Hippocampal formation (tissue), 2 donors: ENCODE data around the gene FBL.
"Not testable (repeated sequence)": the region's sequence is repeated elsewhere in the genome, so short reads cannot be mapped to it uniquely, and the experiment has no call there.

Experiments used
- DNase-seq, 2 donors: peaks; one replicate each; lab custom pipeline; 2025; lab: John Stamatoyannopoulos, UW

FBL gene

DNA sequence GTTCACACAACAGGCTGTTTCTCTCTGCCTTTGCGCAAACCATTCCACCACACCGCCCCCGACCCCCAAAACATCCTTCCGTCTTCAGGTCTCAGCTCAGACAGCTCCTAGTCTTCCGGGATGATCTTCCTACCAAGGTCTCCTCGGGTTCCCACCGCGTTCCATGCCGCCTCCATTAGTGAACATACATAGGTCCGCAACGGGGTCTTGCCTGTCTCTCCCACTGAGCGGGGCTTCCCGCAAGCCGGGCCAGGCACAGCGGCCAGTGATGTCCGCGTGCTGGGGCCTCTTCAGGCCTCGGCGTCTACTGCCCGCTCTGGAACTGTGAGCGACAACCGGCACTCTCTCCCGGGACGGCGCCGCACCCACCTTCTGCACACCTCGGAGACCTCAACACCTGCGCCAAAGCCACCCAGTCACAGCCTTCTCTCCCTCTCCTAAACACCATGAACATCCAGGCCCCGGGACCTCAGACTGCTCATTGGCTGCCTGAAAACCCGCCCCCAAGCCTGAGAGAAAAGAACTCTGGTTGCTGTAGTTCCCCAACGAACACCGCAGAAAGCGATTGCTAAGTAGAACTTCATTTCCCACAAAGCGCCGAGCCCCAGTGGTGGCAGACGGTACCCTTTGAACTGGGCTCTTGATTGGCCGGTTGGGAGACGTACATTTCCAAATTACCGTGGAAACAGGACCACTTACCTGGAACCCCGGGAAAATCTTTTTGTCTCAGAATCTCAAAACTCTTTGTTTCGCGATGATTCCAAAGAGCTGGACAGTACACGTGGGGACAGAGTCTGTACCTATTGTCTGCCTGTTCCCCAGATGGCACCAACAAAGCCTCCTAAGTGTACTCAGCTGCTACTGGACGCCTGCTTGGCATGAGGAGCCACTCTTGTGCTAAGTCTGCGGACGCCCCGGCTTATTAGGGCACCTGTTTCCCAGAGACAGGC is 21.8 kb downstream of the FBL start:
- peak; percentile 93 to 99 for DNase-seq

DNA sequence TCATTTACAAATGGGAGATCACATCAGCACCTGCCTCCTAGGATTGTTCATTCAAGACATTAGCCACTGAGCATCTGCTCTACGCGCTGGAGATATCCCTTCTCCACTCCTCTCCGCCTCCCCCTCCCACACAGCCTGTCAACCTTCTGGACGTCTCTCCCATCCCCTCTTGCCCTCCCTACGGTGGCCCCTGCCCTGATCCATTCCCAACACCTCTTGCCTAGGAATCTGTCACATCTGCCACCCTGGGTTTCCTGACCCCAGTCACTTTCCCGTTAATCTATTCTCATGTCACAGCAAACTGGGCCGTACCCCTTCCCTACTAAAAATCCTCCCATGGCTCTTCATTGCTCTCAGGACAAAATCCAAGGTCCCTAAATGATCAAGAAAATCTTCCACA is 22.5 kb downstream of the FBL start:
- no peak for DNase-seq

DNA sequence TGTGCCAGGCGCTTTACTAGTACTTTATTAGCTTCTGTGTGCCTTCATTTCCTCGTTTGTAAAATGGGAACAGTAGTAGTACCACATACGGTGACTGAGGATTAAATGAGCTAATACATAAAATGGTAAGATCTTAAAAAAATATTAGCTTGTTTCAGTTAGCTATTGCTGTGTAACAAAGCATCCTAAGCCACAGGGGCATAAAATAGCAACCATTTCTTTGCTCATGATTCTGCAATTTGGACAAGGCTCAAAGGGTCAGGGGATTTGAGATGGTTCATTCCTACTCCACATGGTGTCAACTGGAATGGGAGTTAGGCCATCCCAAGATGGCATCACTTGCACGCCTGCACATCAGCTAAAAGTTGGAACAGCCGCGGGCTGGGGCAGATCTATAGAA is 25.5 kb downstream of the FBL start:
- DNase-seq: no peak

DNA sequence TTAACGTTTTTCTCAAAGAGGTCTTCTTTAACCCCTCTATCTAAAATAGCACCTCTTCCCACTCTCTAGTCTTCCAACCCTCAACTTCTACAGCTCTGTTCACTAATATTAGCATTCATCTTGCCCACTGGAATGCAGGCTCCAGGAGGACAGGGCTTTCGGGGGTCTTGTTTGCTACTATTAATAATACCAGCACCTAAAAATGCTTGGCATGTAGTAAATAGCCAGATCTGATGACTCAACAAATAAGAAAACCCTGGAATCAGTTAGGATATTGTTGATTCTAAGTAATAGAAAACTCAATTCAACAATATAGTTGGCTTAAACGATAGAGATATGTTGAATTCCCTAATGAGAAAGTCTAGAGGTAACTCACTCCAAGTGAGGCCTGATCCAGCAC is 26.4 kb downstream of the FBL start:
- no peak for DNase-seq

DNA sequence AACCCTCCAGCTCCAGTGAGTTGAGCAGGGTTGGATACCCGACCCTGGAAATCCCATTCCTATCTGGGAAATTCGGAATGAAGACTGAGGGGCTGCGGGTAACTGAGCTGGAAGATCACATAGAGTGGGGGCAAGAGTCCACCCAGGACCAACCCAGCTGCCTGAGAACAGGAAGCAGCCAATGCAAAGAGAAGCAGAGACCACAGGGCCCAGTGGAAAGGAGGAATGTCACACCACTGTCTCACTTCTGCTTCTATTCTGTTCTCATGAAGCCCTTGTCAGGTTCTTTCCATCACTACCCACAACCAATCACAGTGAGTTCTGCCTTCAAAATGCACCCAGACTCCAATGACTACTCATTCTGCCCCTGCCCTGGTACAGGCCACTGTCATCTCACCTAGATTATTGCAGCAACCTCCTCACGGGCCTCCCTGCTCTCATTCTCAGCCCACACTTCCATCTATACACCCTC is 27.5 kb downstream of the FBL start:
- no peak for DNase-seq

DNA sequence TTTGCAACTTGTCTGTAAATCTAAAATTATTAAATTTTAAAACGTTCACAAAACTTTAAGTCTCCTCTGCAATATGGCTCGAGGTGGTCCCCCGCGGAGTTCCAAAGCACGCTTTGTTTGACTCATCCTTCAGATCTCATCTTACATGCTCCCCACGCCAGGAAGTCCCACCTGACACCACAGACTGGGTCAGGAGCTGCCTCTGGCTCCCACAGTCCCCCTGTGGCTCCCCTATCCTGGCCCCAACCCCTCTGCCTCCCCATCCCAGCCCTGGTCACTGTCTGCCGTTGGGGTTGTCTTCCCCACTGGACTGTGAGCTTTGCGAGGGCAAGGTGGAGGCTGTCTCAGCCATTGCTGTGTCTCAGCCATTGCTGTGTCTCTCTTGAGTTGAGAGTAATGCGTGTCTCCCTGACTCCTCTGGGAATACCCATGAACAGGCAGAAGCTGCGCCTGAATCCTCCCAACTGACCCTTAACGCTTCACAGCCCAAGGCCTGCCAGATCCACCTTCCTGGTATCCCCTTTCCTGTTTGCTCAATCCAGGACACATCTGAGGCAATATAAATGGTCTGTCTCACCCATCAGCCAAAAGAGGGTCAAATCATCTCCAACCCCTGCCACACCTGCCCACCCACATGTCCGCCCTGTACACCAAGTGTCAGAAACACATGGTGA is 28.2 kb downstream of the FBL start:
- no peak for DNase-seq

DNA sequence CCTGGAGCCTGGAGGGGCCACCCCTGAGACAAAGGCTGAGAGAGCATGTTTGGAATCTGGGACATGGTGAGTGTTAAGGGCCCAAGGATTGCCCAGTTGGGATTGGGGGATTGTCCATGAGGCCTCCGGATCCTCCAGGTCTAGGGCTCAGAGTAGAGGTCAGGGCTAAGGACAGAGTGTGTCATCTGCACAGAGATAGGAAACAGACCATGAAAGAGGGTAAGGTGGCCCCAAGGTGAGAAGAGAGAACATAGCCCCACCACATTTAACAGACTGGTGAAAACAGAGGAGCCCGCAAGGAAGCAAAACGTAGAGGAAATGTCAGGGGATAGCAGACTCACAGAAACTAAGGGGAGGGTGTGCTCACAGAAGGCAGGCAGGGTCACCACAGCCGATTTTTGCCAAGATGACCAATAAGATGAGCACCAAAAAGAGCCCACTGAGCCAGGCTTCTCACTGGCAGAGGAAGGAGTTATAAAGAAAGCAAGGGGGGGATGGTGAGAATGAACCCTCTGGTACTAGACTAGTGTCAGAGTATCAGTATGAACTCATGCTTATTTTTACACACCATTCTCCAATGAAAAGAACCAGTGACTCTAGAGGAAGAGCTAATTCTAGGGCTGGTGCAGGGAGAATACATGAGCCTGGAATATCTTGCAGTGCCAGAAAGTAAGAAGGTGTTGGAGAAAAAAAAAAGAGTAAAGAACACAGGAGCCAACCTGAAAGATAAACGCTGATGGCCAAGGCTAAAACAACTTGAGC is 29.7 kb downstream of the FBL start:
- DNase-seq: no peak

DNA sequence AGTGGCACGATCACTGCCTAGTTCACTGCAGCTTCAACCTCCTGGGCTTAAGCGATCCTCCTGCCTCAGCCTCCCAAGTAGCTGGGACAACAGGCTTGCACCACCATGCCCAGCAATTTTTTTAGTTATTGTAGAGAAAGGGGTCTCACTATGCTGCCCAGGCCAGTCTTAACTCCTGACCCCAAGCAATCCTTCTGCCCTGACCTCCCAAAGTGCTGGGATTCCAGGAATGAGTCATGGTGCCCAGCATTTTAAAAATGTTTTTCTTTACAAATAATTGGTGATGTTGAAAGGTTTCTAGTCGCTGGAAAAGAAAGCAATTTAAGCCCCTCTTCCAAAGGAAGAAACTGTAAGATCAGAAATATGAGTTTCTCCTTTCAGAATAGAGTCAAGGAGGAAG is 31.6 kb downstream of the FBL start:
- no peak for DNase-seq

DNA sequence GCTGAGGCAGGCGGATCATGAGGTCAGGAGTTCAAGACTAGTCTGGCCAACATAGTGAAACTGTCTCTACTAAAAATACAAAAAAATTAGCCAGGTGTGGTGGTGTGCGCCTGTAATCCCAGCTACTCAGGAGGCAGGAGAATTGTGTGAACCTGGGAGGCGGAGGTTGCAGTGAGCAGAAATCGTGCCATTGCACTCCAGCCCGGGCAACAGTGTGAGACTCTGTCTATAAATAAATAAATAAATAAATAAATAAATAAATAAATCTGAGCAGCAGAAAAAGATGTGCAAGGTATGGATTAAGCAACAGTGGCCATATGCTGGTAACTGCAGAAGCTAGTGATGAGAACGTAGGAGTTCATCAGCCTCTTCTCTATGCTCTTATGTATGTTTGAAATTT is 32.1 kb downstream of the FBL start:
- not testable (repeated sequence) for DNase-seq

DNA sequence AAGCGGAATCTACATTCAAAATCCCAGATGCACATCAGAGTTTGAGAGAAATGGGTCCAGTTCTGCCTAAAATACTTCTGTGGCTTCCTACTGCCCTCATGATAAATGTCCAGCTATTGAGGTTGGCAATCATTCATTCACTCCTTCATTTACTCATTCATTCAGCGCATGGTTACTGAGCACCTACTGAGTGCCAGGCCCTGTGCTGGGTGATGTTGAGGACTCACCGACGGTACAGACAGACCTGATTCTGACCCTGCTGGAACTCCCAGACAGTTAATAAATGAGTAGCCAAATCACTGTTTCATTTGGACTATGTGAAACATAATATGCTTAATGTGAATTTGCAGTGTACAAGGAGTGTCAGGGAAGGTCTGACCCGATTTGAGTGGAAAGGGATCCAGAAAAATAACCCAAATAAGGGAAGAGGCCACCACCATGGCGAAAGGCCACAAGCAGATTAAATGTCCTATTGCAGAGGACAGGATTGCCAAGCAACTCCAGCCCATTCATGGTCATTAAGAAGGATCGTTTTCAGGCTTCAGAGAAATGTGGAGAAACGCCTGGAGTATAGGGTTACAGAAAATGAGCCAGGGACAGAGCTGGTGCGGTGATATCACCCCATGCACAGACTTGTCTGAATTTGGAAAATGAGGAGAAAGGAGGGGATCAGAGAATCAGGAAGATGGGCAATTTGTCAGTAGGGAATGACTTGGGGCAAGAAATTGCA is 32.8 kb downstream of the FBL start:
- no peak for DNase-seq

DNA sequence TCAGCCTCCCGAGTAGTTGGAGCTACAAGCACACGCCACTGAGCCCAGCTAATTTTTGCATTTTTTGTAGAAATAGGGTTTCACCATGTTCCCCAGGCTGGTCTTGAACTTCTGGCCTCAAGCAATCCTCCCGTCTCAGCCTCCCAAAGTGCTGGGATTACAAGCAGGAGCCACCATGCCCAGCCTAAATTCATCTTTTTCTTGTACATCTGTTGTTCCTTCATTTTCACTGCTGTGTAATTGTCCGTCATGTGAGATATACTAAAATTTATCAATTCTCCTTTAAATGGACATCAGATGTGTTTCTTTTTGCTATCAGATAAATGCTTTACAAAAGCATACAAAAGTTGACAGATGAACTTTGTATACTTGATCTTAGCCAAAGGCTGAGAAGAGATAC is 35.1 kb downstream of the FBL start:
- DNase-seq: no peak

DNA sequence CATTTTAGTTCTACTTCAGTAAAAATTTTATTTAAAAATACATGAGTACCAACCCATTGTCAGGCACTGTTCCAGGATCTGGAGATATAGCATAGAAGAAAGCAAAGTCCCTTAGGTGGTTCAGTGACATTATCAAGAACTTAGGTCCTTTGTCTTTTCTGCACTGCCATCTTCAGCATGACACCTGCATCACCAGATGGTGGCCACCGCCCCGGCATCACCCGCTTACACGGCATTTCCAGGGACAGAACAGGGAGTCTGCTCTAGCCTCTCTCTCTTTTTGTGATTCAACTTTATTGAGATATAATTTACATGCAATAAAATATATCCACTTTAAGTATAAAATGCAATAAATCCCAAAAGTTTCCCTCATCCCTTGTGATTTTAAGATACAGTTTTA is 35.8 kb downstream of the FBL start:
- DNase-seq: no peak

DNA sequence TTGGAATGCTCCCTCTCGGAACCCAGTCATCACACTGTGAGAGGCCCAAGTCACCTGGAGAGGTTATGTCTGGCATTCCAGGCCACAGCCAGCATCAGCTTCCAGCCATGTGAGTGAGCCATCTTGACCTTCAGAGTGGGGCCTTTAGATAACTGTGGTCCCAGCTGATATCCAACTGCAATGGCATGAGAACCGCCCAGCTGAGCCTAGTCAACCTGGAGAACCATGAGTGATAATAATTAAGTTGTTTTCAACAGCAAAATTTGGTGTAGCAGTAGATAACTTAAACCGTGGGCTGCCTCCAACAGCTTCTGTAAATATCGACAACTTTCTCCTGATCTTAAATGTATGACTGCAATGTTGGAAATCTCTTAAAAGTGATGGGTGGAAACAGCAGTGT is 36.8 kb downstream of the FBL start:
- no peak for DNase-seq

DNA sequence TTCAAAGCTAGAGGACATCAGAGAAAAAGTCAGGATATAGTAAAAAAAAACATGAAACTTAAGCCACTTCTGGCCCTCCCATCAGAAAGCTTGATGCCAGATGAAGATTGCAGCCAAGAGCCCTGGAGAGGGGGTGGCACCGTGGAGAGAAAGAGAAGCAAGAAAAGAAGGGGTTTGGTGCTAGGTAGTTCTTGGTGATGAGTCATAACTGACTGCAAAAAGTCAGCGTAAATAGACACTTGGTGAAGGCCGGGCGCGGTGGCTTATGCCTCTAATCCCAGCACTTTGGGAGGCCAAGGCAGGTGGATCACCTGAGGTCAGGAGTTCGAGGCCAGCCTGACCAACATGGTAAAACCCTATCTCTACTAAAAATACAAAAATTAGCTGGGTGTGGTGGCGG is 37.5 kb downstream of the FBL start:
- DNase-seq: not testable (repeated sequence)

DNA sequence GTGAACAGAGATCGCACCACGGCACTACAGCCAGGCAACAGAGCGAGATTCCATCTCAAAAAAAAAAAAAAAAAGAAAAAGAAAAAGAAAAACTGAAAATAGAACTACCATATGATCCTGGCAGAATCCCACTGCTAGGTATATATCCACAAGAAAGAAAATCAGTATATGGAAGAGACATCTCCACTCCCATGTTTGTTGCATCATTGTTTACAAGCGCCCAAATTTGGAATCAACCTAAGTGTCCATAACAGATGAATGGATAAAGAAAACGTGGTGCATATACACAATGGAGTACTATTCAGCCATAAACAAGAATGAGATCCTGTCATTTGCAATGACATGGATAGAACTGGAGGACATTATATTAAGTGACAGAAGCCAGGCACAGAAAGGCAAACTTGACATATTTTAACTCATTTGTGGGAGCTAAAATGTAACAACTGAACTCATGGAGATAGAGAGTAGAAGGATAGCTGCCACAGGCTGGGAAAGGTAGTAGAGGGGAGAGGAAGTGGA is 38.3 kb downstream of the FBL start:
- DNase-seq: no peak

DNA sequence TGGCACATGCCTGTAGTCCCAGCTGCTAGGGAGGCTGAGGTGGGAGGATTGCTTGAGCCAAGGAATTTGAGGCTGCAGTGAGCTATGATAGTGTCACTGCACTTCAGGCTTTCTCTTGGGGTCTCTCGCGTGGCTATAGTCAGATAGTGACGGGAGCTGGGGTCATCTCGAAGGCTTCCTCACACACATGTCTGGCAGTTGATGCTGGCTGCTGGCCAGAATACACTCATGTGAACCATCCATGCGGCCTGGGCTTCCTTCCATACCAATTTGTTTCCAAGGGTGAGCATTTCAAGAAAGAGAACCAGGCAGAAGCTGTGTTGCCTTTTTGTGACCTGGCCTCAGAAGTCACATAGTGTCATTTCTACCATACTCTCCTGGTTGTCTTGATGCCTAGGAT is 41.1 kb downstream of the FBL start:
- DNase-seq: no peak

DNA sequence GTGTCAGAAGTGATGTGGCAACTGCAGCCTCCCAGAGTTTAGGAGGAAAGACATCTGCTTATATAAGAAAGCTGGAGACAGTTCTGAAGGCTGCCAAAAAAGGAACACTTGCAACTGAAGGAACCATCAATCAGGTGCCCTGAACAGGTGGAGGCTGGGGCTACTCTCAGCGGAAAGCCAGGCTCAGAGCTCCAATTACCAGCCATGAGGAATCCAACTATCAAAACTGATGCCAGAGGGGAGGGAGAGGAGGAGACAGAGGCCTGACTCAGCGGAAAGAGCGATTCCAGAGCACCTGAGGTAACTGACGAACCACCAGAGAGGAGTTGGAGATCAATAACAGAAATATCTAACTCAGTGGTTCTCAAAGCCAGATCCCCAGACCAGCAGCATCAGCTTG is 43.2 kb downstream of the FBL start:
- no peak for DNase-seq

DNA sequence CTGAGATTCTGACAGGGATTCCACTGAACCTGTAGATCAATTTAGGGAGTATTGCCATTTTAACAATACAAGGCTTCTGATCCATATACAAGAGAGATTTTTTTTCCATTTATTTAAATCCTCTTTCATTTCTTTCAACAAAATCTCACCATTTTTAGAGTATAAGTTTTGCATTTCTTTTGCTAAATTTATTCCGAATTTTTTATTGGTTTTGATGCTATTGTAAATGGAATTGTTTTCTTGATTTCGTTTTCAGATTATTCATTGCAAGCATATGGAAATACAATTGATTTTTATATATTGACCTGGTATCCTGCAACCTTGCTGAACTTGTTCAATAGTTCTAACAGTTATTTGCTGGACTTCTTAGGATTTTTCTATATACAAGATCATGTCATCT is 49.1 kb downstream of the FBL start:
- DNase-seq: no peak

DNA sequence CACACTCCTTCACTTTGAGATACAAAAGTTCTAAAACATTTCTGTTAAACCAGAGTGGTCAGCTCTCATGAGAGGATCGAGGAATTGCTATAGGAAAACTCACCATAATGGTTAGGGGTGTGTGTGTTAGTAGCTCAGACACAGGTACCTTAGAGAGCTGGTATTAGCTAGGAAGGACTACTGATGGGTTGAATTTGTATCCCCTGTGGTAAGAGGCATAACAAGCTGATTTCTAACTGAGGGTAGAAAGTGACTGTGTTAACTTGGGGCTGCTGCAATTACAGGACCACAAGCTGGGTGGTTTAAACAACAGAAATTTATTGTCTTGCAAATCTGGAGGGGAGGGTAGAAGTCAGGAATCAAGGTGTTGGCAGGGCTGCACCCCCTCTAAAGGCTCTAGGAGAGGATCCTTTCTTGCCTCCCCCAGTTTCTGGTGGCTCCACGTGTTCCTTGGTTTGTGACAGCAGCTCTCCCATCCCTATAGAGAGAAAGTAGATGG is 50.1 kb downstream of the FBL start:
- DNase-seq: no peak

DNA sequence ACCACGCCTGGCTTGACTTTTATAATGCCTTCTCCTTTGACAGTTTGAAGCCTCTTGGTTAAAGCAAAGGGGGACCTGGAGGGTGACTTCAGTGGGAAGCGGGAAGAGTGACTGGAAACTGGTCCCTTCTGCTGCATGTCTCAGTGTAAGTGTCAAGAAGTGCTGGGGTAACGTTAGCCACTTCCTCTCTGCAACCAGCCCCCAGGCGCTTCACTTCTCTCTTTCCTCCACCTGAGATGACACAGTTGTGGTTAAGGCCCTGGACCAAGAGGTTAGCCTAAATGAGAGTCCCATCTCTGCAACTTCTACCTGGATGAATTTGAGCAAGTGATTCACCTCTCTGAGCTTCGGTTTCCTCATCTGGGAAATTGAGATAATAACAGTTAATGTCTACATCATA is 51.2 kb downstream of the FBL start:
- no peak for DNase-seq

DNA sequence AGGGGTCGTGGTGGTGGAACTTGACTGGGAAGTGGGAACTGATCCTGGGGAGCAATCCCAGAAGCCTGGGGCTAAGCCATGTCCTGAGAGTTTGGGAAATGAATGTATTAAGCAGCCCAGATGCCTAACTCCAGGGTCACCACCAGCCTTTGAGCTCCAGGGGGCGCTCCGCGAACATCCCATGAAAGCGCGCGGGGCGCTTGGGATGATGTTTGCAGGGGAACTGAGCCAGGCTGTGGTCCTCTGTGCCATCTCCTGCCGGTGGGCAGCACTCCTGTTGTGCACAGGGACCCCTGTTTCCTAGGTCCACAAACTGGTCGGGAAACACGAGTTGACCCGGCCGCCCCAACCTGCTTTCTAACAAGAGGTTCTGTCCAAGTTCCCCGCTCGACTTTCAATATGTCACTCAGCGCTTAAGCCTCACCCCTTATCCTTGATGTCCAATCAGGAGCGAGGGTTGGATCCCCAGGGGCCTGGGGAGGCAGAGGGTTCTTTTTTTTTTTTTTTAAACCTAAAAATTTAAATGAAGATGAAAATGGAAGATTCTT is 53.1 kb downstream of the FBL start:
- DNase-seq: peak; percentile 54 to 63
